Sigmoid colon (tissue), 7 donors: ENCODE data around the gene C11orf42. TPM values are rescaled to one million over a fixed set of nuclear protein-coding genes. Genes with fewer than 3 reads are reported as not detected.

Source experiments
- DNase-seq: peaks from one replicate; pipeline ENCODE4 v3.0.0-alpha.2; 2019
- H3K27ac ChIP-seq, 4 donors: fragments of 200-600 bp; sonication (generic); one replicate each; pipeline ENCODE4 v1.5.1; 2016 to 2019; ENCODE audit warnings: mild to moderate bottlenecking in 1 of 4
- H3K27me3 ChIP-seq, 3 donors: fragments of 200-600 bp; sonication (generic); one replicate each; pipeline ENCODE4 v1.5.1; 2019; ENCODE audit warnings: mild to moderate bottlenecking in 1 of 3
- H3K36me3 ChIP-seq, 4 donors: fragments of 200-600 bp; sonication (generic); one replicate each; pipeline ENCODE4 v1.5.1; 2016 to 2019
- H3K4me1 ChIP-seq, 4 donors: fragments of 200-600 bp; sonication (generic); one replicate each; pipeline ENCODE4 v1.5.1; 2017 to 2019
- H3K4me3 ChIP-seq, 4 donors: fragments of 200-600 bp; sonication (generic); one replicate each; pipeline ENCODE4 v1.5.1; 2017 to 2019; ENCODE audit warnings: mild to moderate bottlenecking in 2 of 4, moderate library complexity in 1 of 4
- H3K9me3 ChIP-seq, 4 donors: fragments of 200-600 bp in 3 of 4; sonication (generic) in 3 of 4; one replicate each; pipeline versions ENCODE4 v1.5.1 to v1.6.1; 2013 to 2019
- EP300 ChIP-seq, 4 donors: sonication (generic); formaldehyde crosslinking; IDR thresholded peaks; one replicate each; pipeline ENCODE4 v1.6.1; 2017; ENCODE audit warnings: antibody characterized with exemption in 4 of 4
- POLR2A ChIP-seq, 2 donors: fragments of 450-650 bp; IDR thresholded peaks; one replicate each; pipeline ENCODE4 v1.6.1; 2016; ENCODE audit warnings: antibody characterized with exemption in 2 of 2, mild to moderate bottlenecking in 2 of 2, moderate library complexity in 2 of 2
- POLR2AphosphoS5 ChIP-seq, 4 donors: sonication (generic); formaldehyde crosslinking; IDR thresholded peaks; one replicate each; pipeline ENCODE4 v1.6.1; 2017; ENCODE audit warnings: antibody characterized with exemption in 4 of 4
- WGBS, 2 donors: extraction: QIAGEN DNeasy Blood & Tissue Kit; methylation state at CpG; one replicate each; pipeline ENCODE4 v1.1.7; 2013; 5-methylcytosine and 5-hydroxymethylcytosine counted together
- intact Hi-C: fragments of 100-400 bp; cut with DNase I; formaldehyde crosslinking; loops from one replicate; pipeline ENCODE4 v1.15.1; 2023
- polyA plus RNA-seq, 3 donors: library from polyadenylated mRNA; stranded (reverse); fragments of 200-250 nt; gene quantifications; one replicate each; pipeline ENCODE4 v1.2.3, GENCODE V29; 2013
- total RNA-seq, 4 donors: library from RNA; depleted of rRNA; stranded (reverse); fragments of >200 nt; gene quantifications; one replicate each; pipeline ENCODE4 v1.1.0, GENCODE V29; 2016
- TF ChIP-seq, protein P1 (sequence below), 4 experiments: fragments of 450-650 bp in 3 of 4; fragments of 200-600 bp in 1 of 4; IDR thresholded peaks; one replicate each; pipeline ENCODE4 v1.5.1; 2016 to 2019; ENCODE audit warnings: antibody characterized with exemption in 4 of 4, mild to moderate bottlenecking in 3 of 4, moderate library complexity in 2 of 4
- donor health status: healthy with polysubstance abuse.
- donor health status: Bipolar disorder and iron deficiency.
- donor health status: healthy.

The C11orf42 gene
- total and polyA plus RNA-seq, 7 donors = not detected

DNA sequence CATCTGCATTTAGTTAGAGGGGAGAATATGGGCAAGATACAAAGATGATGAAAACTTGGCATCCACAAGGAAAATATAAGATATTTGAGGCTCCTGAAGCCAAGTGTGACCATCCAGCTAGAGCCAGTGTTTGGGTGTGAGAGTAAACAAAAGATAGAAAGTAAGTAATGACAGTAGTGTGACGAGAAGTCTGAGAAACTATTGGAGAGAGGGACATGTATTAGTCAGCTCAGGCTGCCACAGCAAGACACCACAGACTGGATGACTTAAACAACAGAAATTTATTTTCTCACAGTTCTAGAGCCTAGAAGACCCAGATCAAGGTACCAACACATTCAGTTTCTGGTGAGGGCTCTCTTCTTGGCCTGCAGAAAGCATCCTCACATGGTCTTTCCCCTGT lies 47.8 kb downstream of the C11orf42 start:
- intact Hi-C loops = no loop called here

DNA sequence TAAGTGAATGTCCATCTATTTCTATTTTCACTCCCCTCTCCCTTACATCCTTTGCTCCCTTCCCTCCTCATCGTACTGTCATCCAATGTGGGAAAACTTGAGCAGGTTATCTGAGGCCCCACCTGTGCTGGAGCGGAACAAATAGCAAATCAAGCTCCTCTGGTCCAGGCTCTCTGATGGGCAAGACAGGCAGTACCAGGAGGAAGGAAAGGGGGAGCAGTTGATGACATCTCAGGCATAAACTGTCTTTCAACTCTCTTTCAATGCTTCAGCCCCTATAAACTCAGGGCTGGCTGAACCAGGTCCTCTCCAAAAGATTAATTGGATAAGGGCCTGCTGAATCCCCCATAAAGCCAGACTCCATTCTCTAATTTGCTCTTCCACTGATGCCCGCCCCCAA lies 52.8 kb downstream of the C11orf42 start:
- Histone ChIP-seq H3K9me3 (no peaks in the 10 kb centered on the region), H3K27ac (no peak overlapping the region), H3K36me3 (no peaks in the 10 kb centered on the region), H3K4me1 (peaks cover 0 to 17% (median 17%) of the 10 kb centered on the region in 4 donors), H3K4me3 (no peak overlapping the region), H3K27me3 (peaks cover 15 to 42% (median 32%) of the 10 kb centered on the region in 3 donors)
- WGBS, 2 donors = 74 to 86% methylated on average over 3 of the region's 3 CpGs
- intact Hi-C loops = no loop called here
- no peak for DNase-seq
- TF ChIP-seq POLR2AphosphoS5 (IDR thresholded peaks at IDR 0.05) (no peak), POLR2A (IDR thresholded peaks at IDR 0.05) (no peak), EP300 (IDR thresholded peaks at IDR 0.05) (no peak)
- TF ChIP-seq, protein P1, sequence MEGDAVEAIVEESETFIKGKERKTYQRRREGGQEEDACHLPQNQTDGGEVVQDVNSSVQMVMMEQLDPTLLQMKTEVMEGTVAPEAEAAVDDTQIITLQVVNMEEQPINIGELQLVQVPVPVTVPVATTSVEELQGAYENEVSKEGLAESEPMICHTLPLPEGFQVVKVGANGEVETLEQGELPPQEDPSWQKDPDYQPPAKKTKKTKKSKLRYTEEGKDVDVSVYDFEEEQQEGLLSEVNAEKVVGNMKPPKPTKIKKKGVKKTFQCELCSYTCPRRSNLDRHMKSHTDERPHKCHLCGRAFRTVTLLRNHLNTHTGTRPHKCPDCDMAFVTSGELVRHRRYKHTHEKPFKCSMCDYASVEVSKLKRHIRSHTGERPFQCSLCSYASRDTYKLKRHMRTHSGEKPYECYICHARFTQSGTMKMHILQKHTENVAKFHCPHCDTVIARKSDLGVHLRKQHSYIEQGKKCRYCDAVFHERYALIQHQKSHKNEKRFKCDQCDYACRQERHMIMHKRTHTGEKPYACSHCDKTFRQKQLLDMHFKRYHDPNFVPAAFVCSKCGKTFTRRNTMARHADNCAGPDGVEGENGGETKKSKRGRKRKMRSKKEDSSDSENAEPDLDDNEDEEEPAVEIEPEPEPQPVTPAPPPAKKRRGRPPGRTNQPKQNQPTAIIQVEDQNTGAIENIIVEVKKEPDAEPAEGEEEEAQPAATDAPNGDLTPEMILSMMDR (IDR thresholded peaks at IDR 0.05) = no peak

More for the DNA sequence above, 47.8 kb downstream of the C11orf42 start:
- no peaks in the 10 kb centered on the region for H3K9me3 ChIP-seq
- no peaks in the 10 kb centered on the region for H3K36me3 ChIP-seq
- H3K4me3 ChIP-seq = no peak overlapping the region
- H3K27ac ChIP-seq = peak overlapping the region in 1 of 4 donors; percentile 79
- peaks cover 0 to 23% (median 15%) of the 10 kb centered on the region in 4 donors for H3K4me1 ChIP-seq
- DNase-seq = no peak
- no peak for TF ChIP-seq EP300 (IDR thresholded peaks at IDR 0.05)
- TF ChIP-seq POLR2AphosphoS5 (IDR thresholded peaks at IDR 0.05) = no peak
- TF ChIP-seq, protein P1 (IDR thresholded peaks at IDR 0.05) = no peak
- no peak for TF ChIP-seq POLR2A (IDR thresholded peaks at IDR 0.05)
- peaks cover 1 to 13% (median 6%) of the 10 kb centered on the region in 3 donors for H3K27me3 ChIP-seq
- WGBS, 2 donors = 58 to 77% methylated on average over 1 of the region's 1 CpG

DNA sequence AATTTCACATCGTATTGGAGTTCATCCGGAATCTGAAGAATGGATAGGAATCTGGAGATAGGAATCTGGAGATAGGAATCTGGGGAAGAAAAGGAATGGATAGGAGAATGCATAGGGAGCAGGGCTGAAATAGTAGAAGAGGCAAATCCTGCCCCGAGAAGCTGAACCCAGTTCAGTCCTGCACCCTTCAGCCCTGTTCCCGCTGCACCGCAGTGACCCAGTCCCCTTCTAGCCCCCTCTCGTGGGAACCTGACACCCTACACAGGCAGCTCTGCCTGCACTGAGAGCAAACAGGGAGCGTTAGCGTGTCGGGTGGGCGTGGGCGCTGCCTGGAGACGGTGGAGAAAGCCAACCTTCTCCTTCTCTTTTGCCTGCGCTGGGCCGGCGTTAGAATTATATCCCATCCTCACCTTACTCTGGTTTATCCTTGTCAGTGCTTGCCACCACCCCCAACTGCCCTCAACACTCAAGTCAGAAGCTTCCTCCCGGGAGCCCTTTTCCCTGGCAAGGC lies 53.3 kb downstream of the C11orf42 start:
- Histone ChIP-seq H3K36me3 (no peaks in the 10 kb centered on the region), H3K27me3 (peaks cover 15 to 42% (median 32%) of the 10 kb centered on the region in 3 donors), H3K9me3 (no peaks in the 10 kb centered on the region), H3K4me1 (peaks cover 0 to 17% (median 17%) of the 10 kb centered on the region in 4 donors), H3K4me3 (peak overlapping the region in 3 of 4 donors; percentile 41 to 49 (median 47)), H3K27ac (no peak overlapping the region)
- 10 to 13% methylated on average over 16 of the region's 16 CpGs for WGBS, 2 donors
- intact Hi-C loops = no loop called here
- TF ChIP-seq, protein P1 (IDR thresholded peaks at IDR 0.05) = no peak
- TF ChIP-seq POLR2A (IDR thresholded peaks at IDR 0.05) (no peak), EP300 (IDR thresholded peaks at IDR 0.05) (no peak), POLR2AphosphoS5 (IDR thresholded peaks at IDR 0.05) (no peak)
- DNase-seq = no peak

DNA sequence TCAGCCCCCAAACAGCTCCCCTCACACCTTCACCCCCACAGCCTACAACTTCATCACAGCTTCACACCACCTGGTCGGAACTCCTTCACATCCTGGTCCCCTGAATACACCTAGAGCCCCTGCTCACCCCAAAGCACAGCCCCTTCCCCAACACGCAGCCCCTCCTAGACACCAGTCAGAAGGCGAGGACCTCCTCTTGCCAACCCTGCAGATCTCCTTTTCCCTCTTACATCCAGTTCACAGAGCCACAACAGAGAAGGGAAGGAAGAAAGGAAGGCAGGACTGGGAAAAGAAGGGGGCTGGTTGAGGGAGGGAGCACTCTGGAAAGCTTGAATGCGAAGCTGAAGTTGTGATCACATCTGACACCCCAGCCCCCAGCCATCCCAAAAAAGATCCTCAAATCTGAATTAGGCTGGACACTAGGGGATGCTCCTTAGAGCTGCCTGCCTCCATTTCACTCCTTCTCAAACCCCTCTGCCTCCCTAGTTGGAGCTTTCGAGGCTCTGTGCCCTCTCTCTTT lies 54.9 kb downstream of the C11orf42 start:
- 57 to 59% methylated on average over 5 of the region's 5 CpGs for WGBS, 2 donors
- H3K36me3 ChIP-seq = no peaks in the 10 kb centered on the region
- intact Hi-C loops = no loop called here
- peaks cover 0 to 17% (median 17%) of the 10 kb centered on the region in 4 donors for H3K4me1 ChIP-seq
- DNase-seq = no peak
- no peak overlapping the region for H3K4me3 ChIP-seq
- H3K27me3 ChIP-seq = peaks cover 15 to 45% (median 32%) of the 10 kb centered on the region in 3 donors
- no peaks in the 10 kb centered on the region for H3K9me3 ChIP-seq
- no peak for TF ChIP-seq EP300 (IDR thresholded peaks at IDR 0.05)
- TF ChIP-seq, protein P1 (IDR thresholded peaks at IDR 0.05) = no peak
- TF ChIP-seq POLR2A (IDR thresholded peaks at IDR 0.05) = no peak
- no peak for TF ChIP-seq POLR2AphosphoS5 (IDR thresholded peaks at IDR 0.05)
- H3K27ac ChIP-seq = no peak overlapping the region

Other genes with a start within 250 kb of the C11orf42 start
- gene OR56A5, start 237.1 kb upstream of the C11orf42 start, total RNA-seq = not detected
- gene OR56A5, start 237.1 kb upstream of the C11orf42 start, polyA plus RNA-seq = not detected
- not detected for gene OR52L1, start 218.6 kb upstream of the C11orf42 start, total RNA-seq
- not detected for gene OR52L1, start 218.6 kb upstream of the C11orf42 start, polyA plus RNA-seq
- not detected for gene OR56A4, start 198.6 kb upstream of the C11orf42 start, total RNA-seq
- gene OR56A4, start 198.6 kb upstream of the C11orf42 start, polyA plus RNA-seq = not detected
- under 1 TPM in 1 of 4 donors, not detected in 3; under 0.01 TPM for gene OR56A1, start 174.8 kb upstream of the C11orf42 start, total RNA-seq
- gene OR56A1, start 174.8 kb upstream of the C11orf42 start, polyA plus RNA-seq = not detected
- not detected for gene OR56B4, start 97.9 kb upstream of the C11orf42 start, total RNA-seq
- gene OR56B4, start 97.9 kb upstream of the C11orf42 start, polyA plus RNA-seq = not detected
- not detected for gene OR52B2, start 35.2 kb upstream of the C11orf42 start, total RNA-seq
- gene OR52B2, start 35.2 kb upstream of the C11orf42 start, polyA plus RNA-seq = not detected
- not detected for gene OR52W1, start 6.3 kb upstream of the C11orf42 start, total RNA-seq
- gene OR52W1, start 6.3 kb upstream of the C11orf42 start, polyA plus RNA-seq = not detected
- gene FHIP1B, start 29.1 kb downstream of the C11orf42 start, total RNA-seq = 10 to 100 TPM; 21.6 to 66.0 (median 36.6) TPM
- 10 to 100 TPM; 43.5 to 89.0 (median 49.2) TPM for gene FHIP1B, start 29.1 kb downstream of the C11orf42 start, polyA plus RNA-seq
- under 1 TPM in 1 of 4 donors, not detected in 3; 0.55 TPM for gene CNGA4, start 33.5 kb downstream of the C11orf42 start, total RNA-seq
- gene CNGA4, start 33.5 kb downstream of the C11orf42 start, polyA plus RNA-seq = under 1 TPM in 1 of 3 donors, not detected in 2; 0.16 TPM
- gene CCKBR, start 54.3 kb downstream of the C11orf42 start, total RNA-seq = under 1 TPM in 2 of 4 donors, not detected in 2; 0.41 to 0.99 TPM
- not detected for gene CCKBR, start 54.3 kb downstream of the C11orf42 start, polyA plus RNA-seq
- gene CAVIN3, start 114.9 kb downstream of the C11orf42 start, total RNA-seq = 100 to 1,000 TPM; 113 to 294 (median 188) TPM
- 10 to 100 TPM in 2 of 3 donors, 1 to 10 TPM in 1; 6.9 to 25.6 (median 24.0) TPM for gene CAVIN3, start 114.9 kb downstream of the C11orf42 start, polyA plus RNA-seq
- 10 to 100 TPM; 17.1 to 36.8 (median 18.5) TPM for gene SMPD1, start 184.9 kb downstream of the C11orf42 start, total RNA-seq
- gene SMPD1, start 184.9 kb downstream of the C11orf42 start, polyA plus RNA-seq = 10 to 100 TPM in 2 of 3 donors, 1 to 10 TPM in 1; 9.6 to 46.4 (median 22.2) TPM
- 10 to 100 TPM; 51.0 to 85.0 (median 61.7) TPM for gene APBB1, start 213.5 kb downstream of the C11orf42 start, total RNA-seq
- gene APBB1, start 213.5 kb downstream of the C11orf42 start, polyA plus RNA-seq = 10 to 100 TPM in 1 of 3 donors, 1 to 10 TPM in 2; 5.5 to 19.7 (median 9.6) TPM
- gene HPX, start 235.4 kb downstream of the C11orf42 start, total RNA-seq = 1 to 10 TPM in 1 of 4 donors, under 1 TPM in 1, not detected in 2; 0.54 to 3.0 TPM
- 1 to 10 TPM in 1 of 3 donors, under 1 TPM in 1, not detected in 1; 0.69 to 1.8 TPM for gene HPX, start 235.4 kb downstream of the C11orf42 start, polyA plus RNA-seq